WTC11 (cell line): ENCODE results near the gene FH. TPM values are rescaled to one million over a fixed set of nuclear protein-coding genes. Genes with fewer than 3 reads are reported as not detected.

ENCODE experiments used
- ATAC-seq: fragments of 200-7000 bp; cut with Tn5 transposase; 2 replicates; pipeline ENCODE4 v1.10.0; 2021; ENCODE audit warnings: mild to moderate bottlenecking, moderate library complexity
- CTCF ChIA-PET: fragments of 300-600 bp; sonication (Branson Sonifier 250); formaldehyde crosslinking; loops from one replicate; lab custom pipeline; 2021; ENCODE audit warnings: antibody characterized with exemption; lab: Charles Lee
- POLR2A ChIA-PET: fragments of 350-600 bp; sonication (Branson Sonifier 250); formaldehyde crosslinking; loops from one replicate; lab custom pipeline; 2021; ENCODE audit warnings: antibody characterized with exemption; lab: Charles Lee
- DNase-seq: peaks from one replicate; pipeline ENCODE4 v3.0.0; 2021; ENCODE audit warnings: low spot score
- H3K27ac Mint-ChIP-seq: 2 replicates; pipeline ENCODE4 v1.8.0; 2021; ENCODE audit warnings: mixed read lengths
- H3K27me3 Mint-ChIP-seq: 2 replicates; pipeline ENCODE4 v1.8.0; 2021; ENCODE audit warnings: low read depth, mild to moderate bottlenecking, moderate library complexity, mixed read lengths
- H3K36me3 Mint-ChIP-seq: 2 replicates; pipeline ENCODE4 v1.8.0; 2021; ENCODE audit warnings: mixed read lengths
- H3K4me1 Mint-ChIP-seq: 2 replicates; pipeline ENCODE4 v1.8.0; 2022; ENCODE audit warnings: mixed read lengths
- H3K4me3 Mint-ChIP-seq: 2 replicates; pipeline ENCODE4 v1.8.0; 2021; ENCODE audit warnings: mild to moderate bottlenecking, moderate library complexity, mixed read lengths
- H3K9me3 Mint-ChIP-seq: 2 replicates; pipeline ENCODE4 v1.8.0; 2021; ENCODE audit warnings: mixed read lengths
- AFF4 ChIP-seq: sonication (generic); formaldehyde crosslinking; IDR thresholded peaks from 2 replicates; pipeline ENCODE4 v1.8.1; 2023; ENCODE audit warnings: mild to moderate bottlenecking, missing genetic modification reagents, borderline replicate concordance
- AR ChIP-seq: fragments of 250-450 bp; sonication (Bioruptor Pico); IDR thresholded peaks from 2 replicates; pipeline ENCODE4 v1.9.0; 2021; ENCODE audit warnings: mild to moderate bottlenecking
- ARID4B ChIP-seq: sonication (generic); formaldehyde crosslinking; IDR thresholded peaks from 2 replicates; pipeline ENCODE4 v1.8.0; 2023; ENCODE audit warnings: missing genetic modification reagents, mild to moderate bottlenecking, borderline replicate concordance
- CREM ChIP-seq: sonication (generic); formaldehyde crosslinking; IDR thresholded peaks from 2 replicates; pipeline ENCODE4 v1.8.1; 2022; ENCODE audit warnings: mild to moderate bottlenecking, missing genetic modification reagents, moderate library complexity
- FOXP1 ChIP-seq: sonication (generic); formaldehyde crosslinking; IDR thresholded peaks from 2 replicates; pipeline ENCODE4 v1.8.0; 2022; ENCODE audit warnings: missing genetic modification reagents, mild to moderate bottlenecking, moderate library complexity, borderline replicate concordance
- NR1H2 ChIP-seq: sonication (generic); formaldehyde crosslinking; IDR thresholded peaks from 2 replicates; pipeline ENCODE4 v1.9.0; 2021; ENCODE audit warnings: mild to moderate bottlenecking, moderate library complexity, missing genetic modification reagents
- ZNF317 ChIP-seq: sonication (generic); formaldehyde crosslinking; IDR thresholded peaks from 2 replicates; pipeline ENCODE4 v1.8.1; 2023; ENCODE audit warnings: low read depth, mild to moderate bottlenecking, moderate library complexity, missing genetic modification reagents, borderline replicate concordance
- total RNA-seq: library from RNA; stranded (reverse); gene quantifications from 3 replicates; pipeline ENCODE4 v1.2.3, GENCODE V29; 2021
- TF ChIP-seq, protein P1 (sequence below): sonication (generic); formaldehyde crosslinking; IDR thresholded peaks from 2 replicates; pipeline ENCODE4 v1.8.0; 2022; ENCODE audit warnings: mild to moderate bottlenecking, missing genetic modification reagents
- TF ChIP-seq, protein P2 (sequence below): sonication (generic); formaldehyde crosslinking; IDR thresholded peaks from 2 replicates; pipeline ENCODE4 v1.8.1; 2022; ENCODE audit warnings: mild to moderate bottlenecking, moderate library complexity, missing genetic modification reagents
- TF ChIP-seq, protein P3 (sequence below): sonication (generic); formaldehyde crosslinking; conservative IDR thresholded peaks from 2 replicates; pipeline ENCODE4 v1.8.1; 2022; ENCODE audit warnings: mild to moderate bottlenecking, missing genetic modification reagents
- TF ChIP-seq, protein P4 (sequence below): sonication (generic); formaldehyde crosslinking; IDR thresholded peaks from 2 replicates; pipeline ENCODE4 v1.8.1; 2022; ENCODE audit warnings: low read depth, missing genetic modification reagents, borderline replicate concordance
- TF ChIP-seq, protein P5 (sequence below): fragments of 200-600 bp; IDR thresholded peaks from 2 replicates; pipeline ENCODE4 v1.8.0; 2022; ENCODE audit warnings: antibody characterized with exemption
- TF ChIP-seq, protein P6 (sequence below): fragments of 250-450 bp; sonication (Bioruptor Pico); IDR thresholded peaks from 2 replicates; pipeline ENCODE4 v1.9.0; 2021; ENCODE audit warnings: mild to moderate bottlenecking, borderline replicate concordance

Gene FH
- total RNA-seq, 1 experiment from 2014 or later = 77.4 TPM

GRCh38 chr1:241499910-241500309 is 19.6 kb downstream of the FH start (continued):
- TF ChIP-seq, protein P1, sequence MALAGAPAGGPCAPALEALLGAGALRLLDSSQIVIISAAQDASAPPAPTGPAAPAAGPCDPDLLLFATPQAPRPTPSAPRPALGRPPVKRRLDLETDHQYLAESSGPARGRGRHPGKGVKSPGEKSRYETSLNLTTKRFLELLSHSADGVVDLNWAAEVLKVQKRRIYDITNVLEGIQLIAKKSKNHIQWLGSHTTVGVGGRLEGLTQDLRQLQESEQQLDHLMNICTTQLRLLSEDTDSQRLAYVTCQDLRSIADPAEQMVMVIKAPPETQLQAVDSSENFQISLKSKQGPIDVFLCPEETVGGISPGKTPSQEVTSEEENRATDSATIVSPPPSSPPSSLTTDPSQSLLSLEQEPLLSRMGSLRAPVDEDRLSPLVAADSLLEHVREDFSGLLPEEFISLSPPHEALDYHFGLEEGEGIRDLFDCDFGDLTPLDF (CRISPR knock-in tag) = no peak
- TF ChIP-seq, protein P2, sequence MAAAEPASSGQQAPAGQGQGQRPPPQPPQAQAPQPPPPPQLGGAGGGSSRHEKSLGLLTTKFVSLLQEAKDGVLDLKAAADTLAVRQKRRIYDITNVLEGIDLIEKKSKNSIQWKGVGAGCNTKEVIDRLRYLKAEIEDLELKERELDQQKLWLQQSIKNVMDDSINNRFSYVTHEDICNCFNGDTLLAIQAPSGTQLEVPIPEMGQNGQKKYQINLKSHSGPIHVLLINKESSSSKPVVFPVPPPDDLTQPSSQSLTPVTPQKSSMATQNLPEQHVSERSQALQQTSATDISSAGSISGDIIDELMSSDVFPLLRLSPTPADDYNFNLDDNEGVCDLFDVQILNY (CRISPR knock-in tag) = no peak

GRCh38 chr1:241495741-241496140 is 23.8 kb downstream of the FH start:
- ATAC-seq = no peak
- peaks cover 22% of the 10 kb centered on the region for H3K36me3 Mint-ChIP-seq
- no peak for DNase-seq
- no peaks in the 10 kb centered on the region for H3K9me3 Mint-ChIP-seq
- ChIA-PET POLR2A (no interaction called here), CTCF (no interaction called here)
- no peak overlapping the region for H3K4me3 Mint-ChIP-seq
- no peaks in the 10 kb centered on the region for H3K4me1 Mint-ChIP-seq
- H3K27ac Mint-ChIP-seq = no peak overlapping the region
- H3K27me3 Mint-ChIP-seq = no peaks in the 10 kb centered on the region
- TF ChIP-seq, protein P3, sequence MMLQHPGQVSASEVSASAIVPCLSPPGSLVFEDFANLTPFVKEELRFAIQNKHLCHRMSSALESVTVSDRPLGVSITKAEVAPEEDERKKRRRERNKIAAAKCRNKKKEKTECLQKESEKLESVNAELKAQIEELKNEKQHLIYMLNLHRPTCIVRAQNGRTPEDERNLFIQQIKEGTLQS (CRISPR knock-in tag) = no peak
- TF ChIP-seq ZNF317 (CRISPR knock-in tag) = no peak
- TF ChIP-seq, protein P4, sequence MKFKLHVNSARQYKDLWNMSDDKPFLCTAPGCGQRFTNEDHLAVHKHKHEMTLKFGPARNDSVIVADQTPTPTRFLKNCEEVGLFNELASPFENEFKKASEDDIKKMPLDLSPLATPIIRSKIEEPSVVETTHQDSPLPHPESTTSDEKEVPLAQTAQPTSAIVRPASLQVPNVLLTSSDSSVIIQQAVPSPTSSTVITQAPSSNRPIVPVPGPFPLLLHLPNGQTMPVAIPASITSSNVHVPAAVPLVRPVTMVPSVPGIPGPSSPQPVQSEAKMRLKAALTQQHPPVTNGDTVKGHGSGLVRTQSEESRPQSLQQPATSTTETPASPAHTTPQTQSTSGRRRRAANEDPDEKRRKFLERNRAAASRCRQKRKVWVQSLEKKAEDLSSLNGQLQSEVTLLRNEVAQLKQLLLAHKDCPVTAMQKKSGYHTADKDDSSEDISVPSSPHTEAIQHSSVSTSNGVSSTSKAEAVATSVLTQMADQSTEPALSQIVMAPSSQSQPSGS = no peak
- TF ChIP-seq ARID4B (CRISPR knock-in tag) = no peak
- TF ChIP-seq, protein P5, sequence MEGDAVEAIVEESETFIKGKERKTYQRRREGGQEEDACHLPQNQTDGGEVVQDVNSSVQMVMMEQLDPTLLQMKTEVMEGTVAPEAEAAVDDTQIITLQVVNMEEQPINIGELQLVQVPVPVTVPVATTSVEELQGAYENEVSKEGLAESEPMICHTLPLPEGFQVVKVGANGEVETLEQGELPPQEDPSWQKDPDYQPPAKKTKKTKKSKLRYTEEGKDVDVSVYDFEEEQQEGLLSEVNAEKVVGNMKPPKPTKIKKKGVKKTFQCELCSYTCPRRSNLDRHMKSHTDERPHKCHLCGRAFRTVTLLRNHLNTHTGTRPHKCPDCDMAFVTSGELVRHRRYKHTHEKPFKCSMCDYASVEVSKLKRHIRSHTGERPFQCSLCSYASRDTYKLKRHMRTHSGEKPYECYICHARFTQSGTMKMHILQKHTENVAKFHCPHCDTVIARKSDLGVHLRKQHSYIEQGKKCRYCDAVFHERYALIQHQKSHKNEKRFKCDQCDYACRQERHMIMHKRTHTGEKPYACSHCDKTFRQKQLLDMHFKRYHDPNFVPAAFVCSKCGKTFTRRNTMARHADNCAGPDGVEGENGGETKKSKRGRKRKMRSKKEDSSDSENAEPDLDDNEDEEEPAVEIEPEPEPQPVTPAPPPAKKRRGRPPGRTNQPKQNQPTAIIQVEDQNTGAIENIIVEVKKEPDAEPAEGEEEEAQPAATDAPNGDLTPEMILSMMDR = no peak
- no peak for TF ChIP-seq AR (CRISPR knock-in tag)
- no peak for TF ChIP-seq CREM (CRISPR knock-in tag)
- no peak for TF ChIP-seq AFF4
- no peak for TF ChIP-seq FOXP1 (CRISPR knock-in tag)
- no peak for TF ChIP-seq NR1H2 (CRISPR knock-in tag)
- TF ChIP-seq, protein P6, sequence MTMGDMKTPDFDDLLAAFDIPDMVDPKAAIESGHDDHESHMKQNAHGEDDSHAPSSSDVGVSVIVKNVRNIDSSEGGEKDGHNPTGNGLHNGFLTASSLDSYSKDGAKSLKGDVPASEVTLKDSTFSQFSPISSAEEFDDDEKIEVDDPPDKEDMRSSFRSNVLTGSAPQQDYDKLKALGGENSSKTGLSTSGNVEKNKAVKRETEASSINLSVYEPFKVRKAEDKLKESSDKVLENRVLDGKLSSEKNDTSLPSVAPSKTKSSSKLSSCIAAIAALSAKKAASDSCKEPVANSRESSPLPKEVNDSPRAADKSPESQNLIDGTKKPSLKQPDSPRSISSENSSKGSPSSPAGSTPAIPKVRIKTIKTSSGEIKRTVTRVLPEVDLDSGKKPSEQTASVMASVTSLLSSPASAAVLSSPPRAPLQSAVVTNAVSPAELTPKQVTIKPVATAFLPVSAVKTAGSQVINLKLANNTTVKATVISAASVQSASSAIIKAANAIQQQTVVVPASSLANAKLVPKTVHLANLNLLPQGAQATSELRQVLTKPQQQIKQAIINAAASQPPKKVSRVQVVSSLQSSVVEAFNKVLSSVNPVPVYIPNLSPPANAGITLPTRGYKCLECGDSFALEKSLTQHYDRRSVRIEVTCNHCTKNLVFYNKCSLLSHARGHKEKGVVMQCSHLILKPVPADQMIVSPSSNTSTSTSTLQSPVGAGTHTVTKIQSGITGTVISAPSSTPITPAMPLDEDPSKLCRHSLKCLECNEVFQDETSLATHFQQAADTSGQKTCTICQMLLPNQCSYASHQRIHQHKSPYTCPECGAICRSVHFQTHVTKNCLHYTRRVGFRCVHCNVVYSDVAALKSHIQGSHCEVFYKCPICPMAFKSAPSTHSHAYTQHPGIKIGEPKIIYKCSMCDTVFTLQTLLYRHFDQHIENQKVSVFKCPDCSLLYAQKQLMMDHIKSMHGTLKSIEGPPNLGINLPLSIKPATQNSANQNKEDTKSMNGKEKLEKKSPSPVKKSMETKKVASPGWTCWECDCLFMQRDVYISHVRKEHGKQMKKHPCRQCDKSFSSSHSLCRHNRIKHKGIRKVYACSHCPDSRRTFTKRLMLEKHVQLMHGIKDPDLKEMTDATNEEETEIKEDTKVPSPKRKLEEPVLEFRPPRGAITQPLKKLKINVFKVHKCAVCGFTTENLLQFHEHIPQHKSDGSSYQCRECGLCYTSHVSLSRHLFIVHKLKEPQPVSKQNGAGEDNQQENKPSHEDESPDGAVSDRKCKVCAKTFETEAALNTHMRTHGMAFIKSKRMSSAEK (CRISPR knock-in tag) = no peak
